ENCODE measurements around the gene XXYLT1.

Gene XXYLT1

DNA sequence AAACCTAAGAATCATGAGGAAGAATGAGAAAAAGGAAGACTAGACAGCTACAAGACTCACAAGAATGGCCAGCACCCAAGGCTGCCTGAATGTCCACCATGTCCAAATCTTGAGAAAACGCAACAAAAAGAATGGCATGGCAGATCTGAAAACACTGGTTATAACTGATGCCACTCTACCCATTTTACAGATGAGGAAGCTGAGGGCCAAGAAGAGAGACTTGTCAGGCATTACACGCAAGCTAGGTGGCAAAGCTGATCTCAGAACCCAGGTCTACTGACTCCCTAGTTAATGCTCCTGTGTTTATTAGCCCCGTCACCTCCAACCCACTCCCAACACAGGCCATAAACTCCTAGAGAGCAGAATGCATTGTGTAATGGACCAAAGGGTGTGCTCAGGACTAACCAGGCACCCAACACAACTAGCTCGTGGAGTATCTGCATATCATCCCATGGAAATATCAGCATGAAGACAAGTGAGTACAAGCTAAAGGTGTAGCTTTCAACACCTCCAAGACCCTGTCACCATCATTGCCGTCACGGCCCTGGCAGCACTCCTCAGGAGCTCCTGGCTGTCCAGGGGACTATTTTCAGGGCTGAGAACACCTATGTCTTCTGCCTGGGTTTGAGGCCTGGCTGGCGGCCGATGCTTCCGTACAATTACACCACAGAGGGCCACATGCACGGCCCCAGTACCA, 111.7 kb downstream of the XXYLT1 start:
- in situ Hi-C loops (cut with MboI; ENCODE audit: low sequenced_read_pairs), result no loop called here

DNA sequence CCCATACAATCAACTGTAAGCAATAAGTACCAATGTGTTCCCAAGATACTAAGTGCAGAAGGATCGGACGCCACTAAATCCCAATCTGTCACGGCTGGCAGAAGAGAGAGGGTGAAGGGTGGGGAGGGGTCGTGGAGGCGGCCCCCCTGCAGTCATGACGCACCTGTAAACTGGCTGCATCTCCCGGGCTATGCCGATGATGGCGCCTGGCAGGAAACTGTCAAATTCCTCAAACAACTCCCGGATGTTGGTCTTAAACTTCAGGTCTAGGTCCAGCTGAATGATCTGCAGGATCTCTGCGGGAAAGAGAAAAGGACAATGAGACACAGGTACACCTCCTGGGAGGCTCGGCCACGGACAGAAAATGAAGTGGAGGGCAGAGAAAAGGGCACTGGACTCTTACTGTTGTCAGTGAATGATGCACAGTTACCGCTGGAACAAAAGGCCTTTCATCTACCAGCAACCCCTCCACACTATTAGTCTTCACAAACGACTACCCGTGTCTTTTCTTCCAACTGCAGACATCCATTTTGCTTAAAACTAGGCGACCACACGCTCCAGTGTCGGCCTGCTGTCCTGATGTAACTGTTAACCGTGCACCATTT, 114.6 kb downstream of the XXYLT1 start:
- in situ Hi-C loops (cut with MboI; ENCODE audit: low sequenced_read_pairs), result no loop called here

DNA sequence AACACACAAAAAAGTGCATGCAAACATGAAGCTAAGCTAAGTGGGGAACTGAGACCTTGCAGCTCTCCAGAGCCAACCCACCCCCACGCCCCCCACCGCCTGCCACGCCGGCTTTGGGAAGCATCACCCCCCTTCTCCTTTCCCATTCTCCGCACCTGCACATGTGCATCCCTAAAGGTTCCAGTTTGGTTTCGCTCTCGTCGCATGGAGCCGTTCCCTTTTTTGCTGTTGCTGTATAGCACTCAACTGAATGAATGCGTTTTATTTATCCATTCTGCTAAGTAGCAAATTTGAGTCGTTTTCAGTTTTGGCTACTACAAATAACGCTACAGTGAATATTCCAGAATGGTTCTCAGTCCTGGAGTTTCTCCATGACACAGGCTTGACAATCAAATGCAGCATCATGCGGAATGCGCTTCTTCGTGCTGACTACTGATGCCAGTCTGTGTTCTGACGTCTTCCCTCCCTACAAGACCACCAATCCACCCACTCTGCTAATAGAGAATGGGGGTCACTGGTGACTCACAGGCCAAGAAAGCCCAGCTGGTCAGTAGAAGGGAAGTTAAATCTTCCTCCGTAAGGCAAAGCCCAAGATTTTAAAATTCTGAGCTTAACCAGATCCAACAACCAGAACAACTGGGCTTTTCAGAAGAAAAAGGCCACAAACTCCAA, 115.3 kb downstream of the XXYLT1 start:
- in situ Hi-C loops (cut with MboI; ENCODE audit: low sequenced_read_pairs), result no loop called here

DNA sequence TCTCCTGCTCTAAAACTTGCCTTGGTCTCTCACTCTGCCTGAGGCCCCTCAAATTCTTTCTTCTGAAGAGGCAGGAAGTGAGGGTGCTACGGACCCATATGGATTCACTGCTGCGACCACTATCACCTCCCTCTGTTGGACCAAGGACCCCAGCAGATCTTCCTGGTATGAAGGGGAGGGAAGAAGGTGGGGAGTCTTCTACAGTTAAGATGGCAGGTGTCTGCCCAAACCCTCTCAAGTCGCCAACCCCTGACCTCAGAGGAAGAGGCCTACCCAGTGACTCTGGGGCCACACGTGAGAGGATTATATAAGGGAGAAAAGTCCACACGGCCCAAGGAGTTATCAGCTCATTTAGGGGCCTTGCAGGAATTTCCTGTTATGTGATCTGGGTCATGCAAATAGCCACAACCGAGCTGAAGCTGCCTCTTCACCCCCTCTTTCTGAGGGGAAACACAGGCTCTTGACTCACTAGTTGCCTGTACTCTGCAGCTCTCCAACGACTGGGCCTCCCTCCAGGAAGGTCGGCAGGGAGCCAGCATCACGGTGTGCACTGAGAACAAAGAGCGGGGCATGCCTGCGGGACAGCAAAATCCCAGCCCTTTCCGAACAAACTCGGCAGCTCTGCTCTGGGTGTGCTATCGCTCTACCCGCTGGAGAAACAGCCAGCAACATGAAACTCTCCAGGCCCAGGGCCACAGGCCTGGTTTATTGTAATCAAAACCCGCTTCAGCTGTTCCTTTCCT, 116.0 kb downstream of the XXYLT1 start:
- in situ Hi-C loops (cut with MboI; ENCODE audit: low sequenced_read_pairs), result no loop called here

DNA sequence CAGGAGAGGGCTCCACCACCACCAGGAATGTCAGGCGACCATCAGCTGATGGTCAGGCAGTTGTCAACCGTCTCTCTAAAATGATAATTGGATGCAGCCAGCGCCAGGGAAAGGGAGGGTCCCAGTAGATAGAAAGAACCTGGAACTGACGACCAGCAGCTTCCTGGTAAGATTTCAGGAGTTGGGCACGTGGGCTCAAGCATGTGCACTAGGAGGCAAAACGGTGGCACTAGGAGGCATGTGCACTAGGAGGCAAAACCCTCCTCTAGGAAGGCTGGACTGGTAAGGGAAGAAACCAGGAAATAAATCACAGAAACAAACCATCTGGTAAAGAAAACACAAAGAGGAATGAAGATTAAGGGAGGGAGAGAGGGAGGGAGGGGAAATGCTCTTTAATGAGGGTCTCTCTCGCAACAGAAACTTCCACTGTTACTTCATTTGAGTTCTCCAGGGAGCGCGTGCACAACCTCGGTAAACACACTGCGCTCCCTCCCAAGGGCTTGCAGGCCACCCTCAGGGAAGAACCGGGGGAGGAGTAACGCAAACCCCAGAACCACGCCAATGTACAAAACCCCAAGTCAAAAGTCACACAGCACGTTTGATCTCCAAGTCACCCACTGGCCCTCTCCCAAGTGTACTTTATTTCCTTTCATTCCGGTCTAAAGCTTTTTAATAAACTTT, 116.7 kb downstream of the XXYLT1 start:
- in situ Hi-C loops (cut with MboI; ENCODE audit: low sequenced_read_pairs), result no loop called here

DNA sequence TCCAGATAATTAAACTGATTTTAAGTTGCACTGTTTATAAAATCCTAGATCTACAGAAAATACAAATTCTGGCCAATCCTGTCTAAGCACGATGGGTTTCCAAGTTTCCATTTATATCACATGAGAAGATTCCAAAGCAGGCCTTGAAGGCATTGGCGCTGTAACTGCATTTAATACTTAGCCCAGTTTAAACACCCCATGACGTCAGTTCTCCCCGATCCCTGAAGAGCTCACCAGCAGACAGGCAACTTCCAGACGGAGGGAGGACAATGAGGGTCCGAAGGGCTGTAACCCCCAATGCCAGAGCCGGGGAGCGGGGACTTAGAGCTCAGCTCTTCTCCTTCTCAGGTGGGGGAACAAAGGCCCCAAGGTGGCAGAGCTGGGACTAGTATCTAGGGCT, 117.3 kb downstream of the XXYLT1 start:
- in situ Hi-C loops (cut with MboI; ENCODE audit: low sequenced_read_pairs), result no loop called here

- in situ Hi-C loops (cut with MboI; ENCODE audit: low sequenced_read_pairs), result no loop called here
Observed at GRCh38 chr3:195153130-195153529, 117.8 kb downstream of the XXYLT1 start.

- in situ Hi-C loops (cut with MboI; ENCODE audit: low sequenced_read_pairs), result no loop called here
Observed at GRCh38 chr3:195151866-195152541, 119.0 kb downstream of the XXYLT1 start.

GRCh38 chr3:195151402-195151801, 119.6 kb downstream of the XXYLT1 start:
- in situ Hi-C loops (cut with MboI; ENCODE audit: low sequenced_read_pairs), result no loop called here

GRCh38 chr3:195150181-195151118, 120.5 kb downstream of the XXYLT1 start:
- in situ Hi-C loops (cut with MboI; ENCODE audit: low sequenced_read_pairs), result no loop called here

DNA sequence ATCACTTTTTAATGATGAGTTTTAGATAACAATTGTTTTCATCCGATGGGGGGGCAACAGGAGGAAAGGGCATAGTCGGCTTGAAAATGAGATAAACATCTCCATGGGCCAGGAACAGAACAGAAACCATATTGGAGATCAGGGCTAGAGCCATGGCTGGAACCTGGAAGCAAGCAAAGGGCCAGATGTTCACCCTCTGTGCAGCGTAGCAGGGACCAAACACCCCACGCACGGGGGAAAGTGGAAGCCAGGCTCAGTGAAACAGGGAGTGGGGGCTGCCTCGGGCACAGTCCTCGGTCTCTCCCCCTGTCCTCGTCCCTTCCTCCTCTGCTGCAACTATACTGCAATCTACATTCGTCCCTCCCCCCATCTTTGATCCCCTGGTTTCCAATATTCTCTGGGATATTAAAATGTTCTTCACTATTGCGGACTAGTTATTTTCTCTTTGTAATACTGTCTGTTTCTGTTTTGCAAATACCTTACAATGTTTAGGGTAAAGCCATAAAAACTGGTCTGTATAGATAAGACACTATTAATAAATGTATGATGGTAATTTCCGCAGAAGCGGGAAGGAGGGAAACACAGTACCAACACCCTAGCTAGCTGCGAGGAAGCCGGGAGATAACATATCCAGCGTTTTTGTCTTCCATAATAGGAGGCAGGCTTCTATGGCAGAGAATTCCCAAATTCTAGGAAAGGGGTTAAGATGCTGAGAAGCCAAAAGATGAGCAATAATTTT, 121.5 kb downstream of the XXYLT1 start:
- in situ Hi-C loops (cut with MboI; ENCODE audit: low sequenced_read_pairs), result no loop called here

DNA sequence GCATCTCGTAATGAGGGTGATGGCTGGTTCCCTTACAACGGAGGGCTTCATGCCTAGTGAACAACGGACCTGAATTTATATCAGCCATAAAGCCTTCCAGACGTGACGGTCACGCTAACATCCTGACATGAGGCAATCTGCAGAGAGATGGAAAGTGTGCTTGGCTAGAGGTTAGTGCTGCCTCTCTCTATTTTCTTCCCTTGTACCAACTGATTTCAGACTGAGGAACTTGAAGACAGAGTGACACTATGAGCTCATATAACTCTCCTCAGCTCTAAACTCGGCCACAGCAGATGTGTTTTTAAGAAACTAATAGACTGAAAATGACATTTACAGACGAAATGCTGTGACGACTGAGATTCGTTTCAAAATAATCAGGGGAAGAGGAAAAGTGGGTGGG, 122.4 kb downstream of the XXYLT1 start:
- in situ Hi-C loops (cut with MboI; ENCODE audit: low sequenced_read_pairs), result no loop called here

DNA sequence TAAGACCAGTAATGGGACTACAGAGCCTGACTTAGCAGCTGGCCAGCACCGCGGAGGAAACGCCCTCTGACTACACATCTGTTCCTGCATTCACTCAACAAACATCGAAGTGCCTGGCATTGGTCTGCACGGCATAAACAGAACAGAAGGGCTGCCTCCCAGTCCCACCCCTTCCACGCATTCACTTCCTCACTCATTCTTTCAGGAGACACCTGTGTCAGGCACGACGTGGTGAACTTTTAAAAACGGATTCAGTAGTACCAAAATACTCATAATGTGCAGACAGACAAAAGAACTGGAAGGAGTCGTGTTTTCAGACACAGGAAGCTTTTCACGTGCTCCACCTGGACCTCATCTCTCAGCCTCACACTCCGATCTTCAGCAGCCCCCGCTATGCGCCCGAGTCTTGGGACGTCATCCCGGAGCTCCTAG, 123.3 kb downstream of the XXYLT1 start:
- in situ Hi-C loops (cut with MboI; ENCODE audit: low sequenced_read_pairs), result no loop called here

DNA sequence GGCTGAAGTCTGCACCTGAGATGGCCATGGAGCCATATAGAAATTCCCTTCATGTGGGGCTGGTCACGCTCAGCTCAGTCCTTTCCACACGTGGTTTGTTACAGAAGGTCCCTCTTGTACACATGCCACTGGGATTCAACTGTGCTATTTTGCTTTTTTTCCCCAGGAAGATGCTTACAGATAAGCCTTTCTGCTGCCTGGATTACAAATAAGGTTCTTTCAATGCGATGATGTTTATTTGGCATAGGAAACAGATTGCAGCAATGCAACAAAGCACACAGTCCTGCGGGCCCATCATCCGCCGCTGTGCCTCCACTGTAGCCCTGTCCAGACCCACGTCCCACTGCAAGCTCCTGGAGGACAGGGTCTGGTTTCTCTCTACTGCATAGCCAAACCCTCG, 124.8 kb downstream of the XXYLT1 start:
- in situ Hi-C loops (cut with MboI; ENCODE audit: low sequenced_read_pairs), result no loop called here

- in situ Hi-C loops (cut with MboI; ENCODE audit: low sequenced_read_pairs), result no loop called here
Observed at GRCh38 chr3:195145579-195145978, 125.4 kb downstream of the XXYLT1 start.

DNA sequence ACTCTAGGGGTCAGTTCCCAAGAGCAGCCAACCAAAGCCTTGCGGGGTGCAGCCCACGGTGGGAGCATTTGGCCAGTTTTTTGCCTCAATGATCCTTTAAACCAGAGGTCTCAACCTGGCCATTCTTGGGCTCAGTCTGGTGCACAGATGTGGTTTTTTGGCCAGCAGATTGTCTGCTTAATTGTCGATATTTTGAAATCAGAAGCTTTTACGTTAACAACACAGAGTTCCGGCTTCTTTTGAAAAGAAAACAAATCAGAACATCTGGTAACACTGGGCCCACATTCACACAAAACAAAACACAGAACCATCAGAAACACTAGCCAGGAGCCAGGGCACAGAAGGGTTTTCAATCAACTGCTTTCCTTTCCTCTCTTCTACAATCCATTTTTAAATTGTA, 127.7 kb downstream of the XXYLT1 start:
- in situ Hi-C loops (cut with MboI; ENCODE audit: low sequenced_read_pairs), result no loop called here

DNA sequence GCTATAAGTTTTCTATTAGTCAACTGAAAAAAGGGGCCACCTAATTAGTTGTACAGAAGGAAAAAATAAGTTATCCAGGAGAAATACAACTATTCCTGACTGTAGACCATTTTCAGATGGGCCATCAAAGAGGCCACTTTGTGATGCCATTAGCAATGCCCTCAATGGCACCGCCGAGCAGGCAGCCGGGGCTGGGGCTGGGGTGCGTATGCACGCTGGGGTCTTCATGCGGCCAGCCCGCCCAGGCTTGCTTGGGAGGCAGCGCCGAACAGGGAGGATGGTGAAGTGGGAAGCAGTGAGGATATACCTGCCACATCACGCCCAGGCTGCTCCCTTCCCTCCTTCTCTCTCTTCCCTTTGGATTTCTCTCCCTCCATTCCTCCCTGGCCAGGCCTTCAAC, 128.4 kb downstream of the XXYLT1 start:
- in situ Hi-C loops (cut with MboI; ENCODE audit: low sequenced_read_pairs), result no loop called here

Data from HL-60/S4 treated with phorbol 12-myristate 13-acetate at 8.2 ng/mL for 4 days and 3 days (cell line).